GM19193 (cell line): ENCODE data around the gene DOCK2.

Experiments
- POLR2A ChIP-seq: IDR thresholded peaks from 4 replicates; pipeline ENCODE4 v1.6.1; 2011; ENCODE audit not compliant: insufficient read depth, insufficient read length; ENCODE audit errors: extremely low read depth

DOCK2 gene

DNA sequence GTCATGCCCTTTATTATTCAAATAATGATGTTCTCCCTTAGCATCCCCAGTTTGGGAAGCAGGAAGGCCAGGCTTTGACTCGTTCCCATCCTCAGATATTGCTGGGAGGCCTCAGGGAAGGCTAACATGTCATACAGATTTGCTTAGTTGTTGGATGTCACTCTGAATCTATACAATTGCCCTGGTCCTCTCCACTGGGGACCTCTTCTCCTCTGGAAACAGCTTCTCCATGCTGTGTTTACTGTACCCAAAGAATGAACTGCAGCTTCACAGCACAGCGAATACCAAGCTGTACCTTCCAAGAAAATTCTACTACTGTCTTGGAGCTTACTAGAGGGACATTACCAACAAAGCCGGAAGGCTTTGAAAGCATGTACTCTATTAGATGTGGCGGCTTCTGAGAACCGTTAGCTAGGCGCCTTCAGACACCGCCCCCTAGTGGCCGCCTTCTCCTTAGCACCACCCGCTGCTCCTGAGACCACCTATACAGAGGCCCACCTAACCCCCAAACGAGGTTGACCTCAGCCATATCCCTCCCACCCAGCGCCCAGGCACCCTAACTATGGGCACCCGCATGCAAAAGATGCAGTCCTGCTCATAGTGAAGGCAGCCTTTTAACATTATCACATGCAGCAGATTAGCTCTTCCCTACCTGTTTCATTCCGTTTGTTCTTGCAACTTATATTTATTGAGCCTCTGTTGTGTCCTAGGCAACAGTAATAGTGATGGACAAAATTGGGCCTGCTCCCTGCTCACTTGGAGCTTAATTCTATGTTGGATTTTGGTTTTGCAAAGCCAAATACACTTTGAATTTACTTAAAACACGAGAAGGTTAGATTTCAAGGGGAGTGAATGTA lies 433.7 kb downstream of the DOCK2 start:
- no peak for TF ChIP-seq POLR2A

- TF ChIP-seq POLR2A: no peak
These were observed 434.7 kb downstream of the DOCK2 start for GRCh38 chr5:170071748-170072147.

GRCh38 chr5:170075696-170076095 lies 438.6 kb downstream of the DOCK2 start:
- no peak for TF ChIP-seq POLR2A

DNA sequence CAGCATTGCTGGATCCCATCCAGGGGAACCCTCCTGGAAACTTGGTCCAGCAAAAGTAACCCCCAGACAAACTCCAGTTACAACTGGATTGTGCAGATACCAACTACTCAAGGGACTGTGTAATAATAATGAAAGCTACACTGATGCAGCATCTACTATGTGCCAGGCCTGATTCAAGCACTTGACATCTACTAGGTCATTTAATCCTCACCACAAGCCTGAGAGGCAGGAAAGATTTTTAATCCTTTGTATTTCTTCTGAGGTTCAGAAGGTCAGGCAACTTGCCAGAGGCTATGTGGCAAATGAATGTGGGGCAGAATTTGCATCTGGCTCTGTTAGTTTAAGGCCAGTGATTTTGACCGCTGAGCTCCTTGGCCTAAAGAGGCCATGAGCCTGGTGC lies 439.1 kb downstream of the DOCK2 start:
- no peak for TF ChIP-seq POLR2A

DNA sequence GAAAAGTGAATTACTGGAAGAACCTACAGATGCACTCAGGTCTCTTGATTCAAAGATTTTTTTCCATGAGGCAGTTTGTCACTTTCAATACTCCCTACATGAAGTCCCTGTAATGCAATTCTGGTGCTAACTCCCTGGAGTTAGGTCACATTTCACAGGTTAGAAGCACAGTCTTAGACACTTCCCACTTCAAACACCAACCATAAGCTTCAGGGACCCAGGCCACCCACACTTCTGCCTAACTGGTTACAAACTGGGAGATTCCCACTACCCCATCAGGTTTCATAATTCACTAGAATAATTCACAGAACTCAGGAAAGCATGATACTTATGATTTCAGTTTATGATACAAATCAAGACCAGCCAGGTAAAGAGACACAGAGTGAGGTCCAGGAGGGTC lies 439.7 kb downstream of the DOCK2 start:
- no peak for TF ChIP-seq POLR2A

GRCh38 chr5:170077526-170077925 lies 440.5 kb downstream of the DOCK2 start:
- no peak for TF ChIP-seq POLR2A

DNA sequence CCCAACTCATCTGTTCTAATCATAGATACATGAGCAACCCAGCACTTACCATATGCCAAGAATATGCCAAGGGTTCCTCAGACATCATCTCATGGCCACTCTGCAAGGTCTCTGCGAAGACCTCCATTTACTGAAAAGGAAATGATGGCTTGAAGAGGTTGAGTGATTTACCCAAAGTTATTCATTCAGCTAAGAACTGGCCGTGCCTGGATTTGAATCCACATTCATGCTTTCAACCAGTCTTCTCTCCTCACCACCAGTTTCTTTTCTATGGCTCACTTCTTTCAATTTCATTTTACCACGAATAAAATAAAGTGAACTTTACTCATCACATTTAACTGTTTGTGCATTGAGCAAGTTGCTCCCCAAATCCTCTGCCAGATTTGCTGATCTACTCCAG lies 441.4 kb downstream of the DOCK2 start:
- no peak for TF ChIP-seq POLR2A

- TF ChIP-seq POLR2A: no peak
These were observed 441.9 kb downstream of the DOCK2 start for GRCh38 chr5:170078931-170079330.

- no peak for TF ChIP-seq POLR2A
These were observed 443.1 kb downstream of the DOCK2 start for GRCh38 chr5:170080217-170080616.

DNA sequence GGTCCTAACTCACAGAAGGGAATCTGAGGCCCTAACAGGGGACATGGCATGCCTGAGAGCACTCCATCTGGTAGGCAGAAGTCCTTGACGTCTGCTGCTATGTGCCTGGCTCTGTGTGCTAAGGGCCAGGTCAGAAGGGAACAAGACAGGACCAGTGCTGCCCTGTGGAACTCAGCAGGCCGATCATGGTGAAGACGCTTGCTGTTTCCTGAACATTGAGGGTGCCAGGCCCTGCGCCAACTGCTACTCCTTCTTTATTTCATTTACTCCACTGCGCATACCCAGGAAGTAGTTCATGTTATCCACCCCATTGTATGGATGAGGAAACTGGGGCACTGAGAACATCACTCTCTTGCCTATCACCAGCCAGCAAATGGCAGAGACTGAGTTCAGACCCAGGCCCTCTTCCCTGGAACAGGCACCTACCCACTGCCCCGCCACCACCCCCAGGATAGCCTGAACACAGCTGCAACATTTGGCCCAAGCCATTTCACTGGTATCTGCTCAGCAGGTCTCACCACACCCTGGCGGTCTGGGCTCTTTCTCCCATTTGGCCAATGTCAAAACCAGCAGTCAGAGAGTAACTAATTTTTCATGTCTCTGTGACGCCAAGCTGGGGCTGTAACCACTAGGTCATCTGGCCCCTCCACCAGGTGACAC lies 443.8 kb downstream of the DOCK2 start:
- no peak for TF ChIP-seq POLR2A

- TF ChIP-seq POLR2A: no peak
These were observed 444.5 kb downstream of the DOCK2 start for GRCh38 chr5:170081616-170082015.

- TF ChIP-seq POLR2A: no peak
These were observed 445.6 kb downstream of the DOCK2 start for GRCh38 chr5:170082701-170083100.

- no peak for TF ChIP-seq POLR2A
These were observed 450.2 kb downstream of the DOCK2 start for GRCh38 chr5:170087168-170087817.

DNA sequence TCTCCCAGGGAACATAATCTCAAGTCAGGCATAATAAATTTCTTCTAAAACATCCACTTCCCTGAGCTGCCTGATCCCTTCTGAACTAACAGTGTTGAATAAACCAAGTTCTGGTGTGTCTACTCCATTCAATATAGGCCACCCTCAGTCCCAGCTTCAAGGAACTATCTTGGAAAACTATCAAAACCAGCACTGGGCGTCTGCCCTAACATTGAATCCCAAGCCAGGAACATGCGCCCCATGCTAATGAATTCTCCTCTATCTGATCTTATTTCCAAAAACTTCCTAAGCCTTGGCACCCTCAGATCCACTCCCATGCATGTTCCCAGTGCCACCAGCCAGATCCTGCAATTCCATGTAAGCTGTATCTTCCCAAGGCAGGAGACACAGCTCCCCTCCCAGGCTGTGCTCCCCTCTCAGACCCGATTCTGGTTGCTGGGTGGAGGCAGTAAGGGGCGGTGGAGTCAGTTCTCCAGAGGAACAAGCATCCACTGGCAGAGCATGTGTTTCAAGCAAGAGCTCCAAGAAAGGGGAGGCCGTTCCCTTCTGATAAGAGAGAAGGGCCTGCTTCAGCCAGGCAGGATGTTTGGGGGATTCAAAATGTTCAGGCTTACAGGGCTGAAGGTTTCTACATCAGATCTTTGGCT lies 455.5 kb downstream of the DOCK2 start:
- TF ChIP-seq POLR2A: no peak

GRCh38 chr5:170095646-170096045 lies 458.6 kb downstream of the DOCK2 start:
- no peak for TF ChIP-seq POLR2A
